RPMI7951 (cell line): Measurements from ENCODE around the gene MEN1. TPM values are rescaled to one million over a fixed set of nuclear protein-coding genes. Genes with fewer than 3 reads are reported as not detected.
"Not testable (repeated sequence)": the region's sequence is repeated elsewhere in the genome, so short reads cannot be mapped to it uniquely, and the experiment has no call there.

ENCODE experiments used
- DNase-seq: peaks from one replicate; pipeline ENCODE4 v3.0.0-alpha.2; 2012; ENCODE audit warnings: low read depth
- total RNA-seq: library from RNA; depleted of rRNA; stranded (reverse); fragments of >200 nt; shearing (Covaris generic); gene quantifications from 2 replicates; pipeline ENCODE4 v1.2.3, GENCODE V29; 2014

MEN1 gene
- total RNA-seq, 1 experiment from 2014 or later: 11.7 TPM

DNA sequence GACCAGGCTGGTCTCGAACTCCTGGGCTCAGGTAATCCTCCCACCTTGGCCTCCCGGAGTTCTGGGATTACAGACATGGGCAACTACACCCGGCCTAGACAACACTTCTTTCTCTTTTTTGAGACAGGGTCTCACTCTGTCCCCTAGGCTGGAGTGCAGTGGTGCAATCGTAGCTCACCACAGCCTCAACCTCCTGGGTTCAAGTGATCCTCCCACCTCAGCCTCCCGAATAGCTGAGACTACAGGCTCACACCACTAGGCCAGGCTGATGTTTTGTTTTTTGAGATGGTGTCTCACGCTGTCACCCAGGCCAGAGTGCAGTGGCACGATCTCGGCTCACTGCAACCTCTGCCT, 35.4 kb upstream of the MEN1 start:
- not testable (repeated sequence) for DNase-seq

DNA sequence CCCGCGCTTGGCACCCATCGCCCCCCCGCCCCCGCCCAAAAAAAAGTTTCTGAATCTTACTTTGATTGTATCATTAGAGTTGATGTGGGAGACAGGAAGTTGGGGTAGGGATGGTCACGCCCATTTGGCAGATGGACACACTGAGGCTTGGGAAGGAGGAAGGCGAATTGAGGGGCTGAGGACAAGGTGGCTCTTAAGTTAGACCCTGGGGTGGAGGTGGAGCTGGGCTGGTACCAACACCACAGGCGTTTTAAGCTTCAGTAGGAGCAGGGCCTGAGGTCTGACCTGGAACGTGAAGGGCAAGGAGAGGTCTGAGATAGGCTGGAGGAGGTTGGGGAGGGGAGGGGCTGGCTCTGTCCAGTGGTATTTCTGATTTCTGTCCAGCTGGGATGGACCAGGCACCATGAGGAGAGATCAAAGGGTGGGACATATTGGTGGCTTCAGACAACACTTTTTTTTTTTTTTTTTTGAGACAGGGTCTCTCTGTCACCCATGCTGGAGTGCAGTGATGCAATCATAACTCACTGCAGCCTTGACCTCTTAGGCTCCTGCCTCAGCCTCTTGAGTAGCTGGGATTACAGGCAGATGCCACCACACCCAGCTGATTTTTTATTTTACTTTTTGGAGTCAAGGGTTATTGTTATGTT, 34.9 kb upstream of the MEN1 start:
- no peak for DNase-seq

DNA sequence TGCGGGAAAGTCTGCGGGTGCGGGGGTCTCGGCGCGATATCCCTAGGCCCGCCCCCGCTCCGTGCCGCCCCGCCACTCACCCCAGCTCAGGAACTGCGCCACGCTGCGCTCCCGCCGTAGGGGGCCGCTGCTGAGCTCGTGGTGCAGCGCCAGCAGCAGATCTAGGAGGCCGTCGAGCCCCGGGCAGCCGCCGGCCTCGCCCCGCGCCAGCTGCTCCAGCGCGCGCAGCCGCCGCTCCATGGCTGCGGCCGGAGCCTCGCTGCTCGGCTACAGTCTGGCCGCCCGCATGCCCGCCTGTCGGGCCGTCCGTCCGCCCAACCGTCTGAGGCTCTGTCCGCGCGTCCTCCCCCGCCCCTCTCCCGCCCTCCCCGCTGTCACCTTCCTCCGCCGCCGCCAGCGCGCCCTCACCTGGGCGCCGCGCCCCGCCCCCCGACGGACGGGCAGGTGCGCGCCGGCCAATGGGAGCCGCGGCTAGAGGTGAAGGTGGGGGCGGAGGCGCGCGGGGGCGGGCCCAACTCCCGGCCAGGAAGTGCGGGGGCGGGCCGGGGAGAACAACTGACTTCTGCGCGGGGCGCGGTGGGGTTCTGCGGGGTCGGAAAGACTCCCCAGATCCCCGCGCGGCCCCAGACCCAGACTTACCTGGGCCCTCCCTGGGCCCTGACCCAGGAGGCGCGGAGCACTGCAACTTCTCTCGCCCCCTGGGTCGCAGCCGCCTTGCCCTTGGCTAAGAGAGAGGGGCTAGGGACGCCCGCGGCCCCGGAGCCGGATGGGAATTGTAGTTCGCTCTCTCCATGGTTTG, 34.2 kb upstream of the MEN1 start, which contains the start of gene CDC42BPG:
CDC42BPG (minus strand) TSS at position 324 of the 799 bp plus-strand sequence; CDS start at position 240, 84 bp downstream.
- peak; percentile 43 for DNase-seq

DNA sequence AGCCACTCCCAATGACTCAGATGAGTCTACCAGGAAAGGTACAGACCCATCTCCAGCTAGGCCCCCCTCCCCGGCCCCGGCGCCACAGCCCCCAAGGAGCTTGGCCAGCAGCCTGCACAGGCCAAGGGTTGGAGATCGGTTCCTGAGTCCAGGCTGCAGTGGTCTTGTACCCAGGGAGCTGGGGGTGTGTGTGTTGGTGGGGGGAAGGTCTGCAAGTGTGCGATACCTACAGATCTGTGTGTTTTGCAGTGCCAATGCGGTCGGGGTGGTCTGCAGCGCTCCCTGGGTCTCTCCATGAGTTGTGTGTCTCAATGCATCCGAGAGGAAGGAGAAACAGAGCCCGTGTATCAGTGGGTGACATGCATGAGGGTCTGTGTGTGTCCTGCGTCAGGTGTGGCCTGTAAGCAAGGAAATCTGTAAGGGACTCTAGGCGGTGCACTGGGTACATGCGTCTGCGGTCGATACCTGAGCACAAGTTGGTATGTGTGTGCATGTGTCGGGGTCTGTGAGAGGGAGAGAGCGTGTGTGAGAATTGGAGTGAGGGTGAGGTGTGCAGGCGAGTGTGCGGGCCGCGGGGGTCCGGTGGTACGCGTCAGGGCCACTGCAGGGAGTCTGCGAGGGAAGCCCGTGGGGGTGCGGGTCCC, 33.5 kb upstream of the MEN1 start:
- no peak for DNase-seq

DNA sequence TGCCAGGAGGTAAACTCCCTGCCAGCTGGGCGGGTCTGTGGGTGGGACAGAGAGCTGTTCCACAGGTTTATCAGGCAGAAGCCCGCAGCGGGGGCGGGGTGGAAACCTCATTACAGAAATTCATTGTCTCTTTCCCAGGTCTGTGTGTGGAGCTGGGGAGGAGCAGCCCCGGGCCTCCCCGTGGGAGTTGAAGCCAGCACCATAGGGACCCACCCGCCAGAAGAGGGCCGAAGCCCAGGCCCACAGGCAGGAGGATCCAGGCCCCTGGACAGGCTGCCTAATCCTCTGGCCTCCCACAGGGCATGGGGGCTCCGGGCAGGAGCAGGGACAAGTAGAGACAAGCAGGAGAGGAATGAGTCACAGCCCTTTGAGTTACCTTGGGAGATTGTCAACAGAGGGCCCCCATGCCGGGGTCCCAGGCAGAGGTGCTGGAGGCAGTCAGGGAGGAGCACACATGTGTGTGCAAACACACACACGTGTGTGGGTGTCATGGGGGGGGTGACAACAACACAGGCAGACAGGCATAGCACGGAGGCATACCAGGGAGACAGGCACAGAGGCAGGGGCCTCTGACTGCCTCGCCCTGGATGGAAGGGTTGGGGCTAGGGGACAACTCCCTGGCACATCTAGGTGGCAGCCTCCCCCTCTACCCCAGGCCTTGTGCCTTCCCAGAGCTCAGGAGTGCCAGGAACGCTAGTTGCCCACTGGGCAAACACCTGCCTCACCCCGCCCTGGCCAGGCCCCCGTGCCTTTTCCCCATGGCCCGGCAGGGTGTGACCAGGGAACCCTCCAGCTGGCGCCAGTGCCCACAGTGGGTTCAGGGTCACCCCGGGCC, 32.7 kb upstream of the MEN1 start:
- no peak for DNase-seq

DNA sequence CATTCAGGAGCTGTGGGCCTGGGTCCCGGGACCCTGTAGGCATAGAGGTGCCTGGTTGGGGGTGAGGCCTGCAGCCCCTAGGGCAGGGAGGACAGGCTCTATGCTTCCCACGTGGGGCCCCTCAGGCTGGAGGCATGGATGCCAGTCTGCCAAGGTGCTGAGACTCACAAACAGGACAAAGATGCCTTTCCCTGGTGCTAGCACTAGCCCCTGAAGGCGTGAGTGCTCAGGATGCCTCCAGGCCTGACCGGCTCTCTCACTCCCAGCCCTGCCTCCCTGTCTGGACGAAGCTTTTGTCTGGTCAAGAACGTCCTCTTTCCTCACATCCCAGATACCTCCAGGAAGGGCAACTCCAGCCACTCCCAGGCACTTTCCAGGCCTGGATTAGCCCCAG, 32.0 kb upstream of the MEN1 start:
- no peak for DNase-seq

DNA sequence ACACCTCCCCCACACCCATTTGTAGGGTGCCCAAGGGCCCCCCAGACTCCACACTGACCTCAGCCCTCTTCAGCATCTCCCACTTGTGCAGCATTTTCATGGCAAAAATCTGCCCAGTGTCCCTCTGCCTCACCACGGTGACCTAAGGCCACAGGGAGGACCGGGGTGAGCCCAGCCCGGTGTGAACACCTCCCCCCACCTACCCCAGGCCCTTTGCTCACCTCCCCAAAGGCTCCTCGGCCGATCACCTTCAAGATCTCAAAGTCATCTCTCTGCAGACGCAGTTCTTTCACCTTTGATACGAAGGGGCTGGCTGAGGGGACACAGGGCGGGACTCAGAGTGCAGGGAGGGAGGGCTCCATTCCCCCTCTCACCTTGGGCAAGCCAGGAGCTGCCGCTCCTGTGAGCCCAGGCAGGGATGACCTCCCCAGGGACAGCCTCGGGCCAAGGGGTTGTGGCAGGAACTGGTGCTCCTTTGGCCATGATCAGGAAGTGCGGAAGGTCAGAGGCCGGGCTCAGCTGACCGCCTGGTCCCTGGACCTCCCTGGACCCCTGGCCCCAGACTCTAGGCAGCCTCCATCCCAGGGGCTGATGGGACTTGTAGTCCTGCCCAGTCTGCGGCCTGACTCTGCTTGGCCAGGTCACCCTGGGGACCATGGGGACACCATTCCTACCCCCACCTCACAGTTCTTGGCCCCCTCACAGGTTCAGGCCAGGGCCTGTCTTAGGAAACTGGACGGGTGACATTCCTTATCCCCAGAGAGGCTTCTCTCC, 31.4 kb upstream of the MEN1 start:
- no peak for DNase-seq

DNA sequence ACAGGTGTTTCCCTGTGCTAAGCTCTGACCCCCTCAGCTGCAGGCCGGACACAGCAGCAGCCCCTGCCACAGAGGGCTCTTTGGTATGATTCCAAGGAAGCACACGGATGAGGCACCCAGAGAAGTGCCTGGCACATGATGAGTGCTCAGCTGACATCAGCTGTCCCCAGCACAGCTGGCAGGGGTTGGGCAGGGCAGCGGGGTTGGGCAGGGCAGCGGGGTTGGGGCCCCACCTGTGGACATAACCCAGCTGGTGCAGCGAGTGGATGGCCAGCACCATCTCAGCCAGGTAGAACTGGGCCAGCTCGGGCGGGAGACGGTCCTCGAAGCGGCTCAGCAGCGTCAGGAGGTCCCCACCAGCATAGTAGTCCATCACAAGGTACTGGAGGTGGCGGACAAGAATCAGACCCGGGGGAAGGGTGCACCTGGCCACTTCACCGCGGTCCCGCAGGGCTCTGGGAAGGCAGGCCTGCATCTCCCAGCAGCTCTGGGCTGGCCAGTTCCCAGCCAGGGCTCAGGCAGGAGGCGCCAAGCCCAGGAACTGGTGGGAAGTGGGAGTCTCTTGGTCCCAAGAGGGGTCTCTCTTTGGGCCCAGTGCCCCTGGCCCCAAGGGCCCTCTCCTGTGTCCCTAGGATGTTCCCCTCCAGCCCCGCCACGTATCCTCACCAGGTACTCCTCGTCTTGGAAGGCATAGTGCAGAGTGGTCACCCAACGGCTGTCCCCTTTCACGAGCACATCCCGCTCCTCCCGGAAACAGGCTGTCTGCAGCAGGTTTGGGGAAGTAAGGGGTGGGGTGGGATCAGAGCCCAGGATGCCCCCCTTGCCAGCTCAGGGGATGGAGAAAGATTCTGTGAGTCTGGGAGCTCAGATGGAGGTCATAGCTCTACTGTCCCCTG, 29.8 kb upstream of the MEN1 start:
- DNase-seq: no peak

DNA sequence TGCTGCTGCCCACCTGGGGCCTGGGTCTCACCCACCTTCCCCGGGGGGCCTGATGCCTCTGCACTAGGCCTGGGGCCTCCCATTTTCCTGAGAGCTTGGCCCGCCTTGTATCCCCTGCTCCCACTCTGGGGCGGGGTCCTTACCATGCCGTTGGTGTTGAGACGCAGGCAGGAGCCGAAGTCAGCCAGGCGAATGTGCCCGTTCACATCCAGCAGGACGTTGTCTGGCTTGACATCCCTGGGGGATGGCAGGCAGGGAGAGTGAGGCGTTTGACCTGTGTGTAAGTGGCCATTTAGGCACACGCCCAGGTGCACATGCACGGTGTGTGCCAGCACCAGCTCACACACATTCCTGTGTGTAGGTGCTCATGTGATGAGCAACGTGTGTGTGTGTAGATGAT, 29.0 kb upstream of the MEN1 start:
- DNase-seq: no peak

DNA sequence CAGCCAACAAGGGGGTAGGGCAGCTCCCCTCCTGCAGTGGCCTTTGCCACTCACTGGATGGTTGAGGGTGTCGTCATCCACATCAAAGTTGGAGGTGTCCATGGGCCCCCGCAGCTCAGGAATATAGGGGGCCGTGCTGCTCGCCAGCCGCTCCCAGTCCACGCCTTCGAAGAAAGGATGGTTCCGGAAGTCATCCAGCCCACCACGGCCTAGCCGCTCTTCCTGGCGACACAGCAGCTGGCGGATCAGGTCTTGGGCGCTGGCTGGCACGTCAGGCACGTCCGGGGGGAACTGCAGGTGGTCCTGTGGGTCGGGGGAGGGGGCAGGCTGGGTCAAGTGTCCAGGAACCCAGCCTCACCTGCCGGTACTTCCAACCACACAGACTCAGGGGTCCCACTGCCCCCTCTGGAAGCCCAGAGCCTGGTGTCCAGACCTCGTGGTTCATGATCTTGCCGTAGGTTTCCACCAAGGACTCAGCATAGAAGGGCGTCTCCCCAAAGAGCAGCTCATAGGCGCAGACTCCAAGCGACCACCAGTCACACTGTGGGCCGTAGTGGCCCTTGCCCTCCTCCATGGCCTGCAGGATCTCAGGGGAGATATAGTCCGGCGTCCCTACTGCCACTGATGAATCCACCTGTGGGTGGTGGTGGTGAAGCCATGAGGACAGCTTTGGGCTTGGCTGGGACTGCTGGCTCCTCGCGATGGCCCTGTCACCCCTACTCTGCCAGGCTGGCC, 28.4 kb upstream of the MEN1 start:
- no peak for DNase-seq

DNA sequence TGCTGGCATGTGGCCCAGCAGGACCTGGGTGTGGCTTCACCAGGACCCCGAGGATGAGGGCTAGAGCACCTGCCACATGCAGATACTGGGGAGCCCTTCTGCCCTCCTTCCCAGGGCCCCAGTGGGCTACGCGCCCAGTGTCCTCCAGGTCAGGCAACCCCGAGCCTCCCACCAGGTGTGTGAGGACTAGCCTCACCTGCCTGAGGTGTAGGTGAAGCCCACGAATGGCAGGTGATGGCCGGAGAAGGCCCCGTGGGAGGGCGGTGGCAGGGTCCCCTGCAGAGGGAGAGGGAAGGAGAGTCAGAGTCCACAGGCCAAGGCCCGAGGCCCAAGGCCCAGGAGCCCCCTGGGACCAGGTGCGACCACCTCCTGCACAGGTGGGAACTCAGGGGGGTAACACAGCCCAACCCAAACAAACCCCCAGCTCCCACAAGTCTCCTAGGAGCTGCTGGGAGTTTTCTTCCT, 27.6 kb upstream of the MEN1 start:
- no peak for DNase-seq

DNA sequence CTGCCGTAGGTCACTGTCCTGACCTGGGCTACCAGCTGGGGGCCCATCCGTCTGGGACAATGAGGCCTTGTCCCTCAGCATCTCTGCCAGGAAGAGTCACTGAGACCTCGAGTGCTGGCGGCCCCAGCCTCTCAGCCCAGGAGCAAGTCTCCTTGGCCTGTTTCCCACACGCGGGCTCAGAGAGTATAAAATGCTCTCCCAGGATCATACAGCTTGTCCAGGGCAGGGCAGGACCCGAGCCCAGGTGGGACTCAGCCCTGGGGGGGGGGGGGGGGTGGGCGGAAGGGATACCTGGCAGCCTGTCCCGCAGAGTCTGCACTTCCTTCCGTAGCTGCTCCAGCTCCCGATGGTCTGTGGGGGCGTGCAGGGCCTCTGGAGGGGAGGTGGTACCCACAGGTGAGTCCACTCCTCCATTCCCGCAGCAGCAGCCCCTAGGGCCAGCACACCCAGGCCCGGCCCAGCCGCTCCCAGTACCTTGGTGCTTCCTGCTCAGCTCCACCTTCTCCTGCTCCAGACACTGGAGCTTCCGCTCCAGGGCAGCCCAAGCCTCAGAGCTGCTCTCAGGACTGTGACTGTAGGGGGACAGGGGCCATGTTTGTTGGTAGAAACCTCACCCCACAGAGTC, 26.2 kb upstream of the MEN1 start:
- no peak for DNase-seq

DNA sequence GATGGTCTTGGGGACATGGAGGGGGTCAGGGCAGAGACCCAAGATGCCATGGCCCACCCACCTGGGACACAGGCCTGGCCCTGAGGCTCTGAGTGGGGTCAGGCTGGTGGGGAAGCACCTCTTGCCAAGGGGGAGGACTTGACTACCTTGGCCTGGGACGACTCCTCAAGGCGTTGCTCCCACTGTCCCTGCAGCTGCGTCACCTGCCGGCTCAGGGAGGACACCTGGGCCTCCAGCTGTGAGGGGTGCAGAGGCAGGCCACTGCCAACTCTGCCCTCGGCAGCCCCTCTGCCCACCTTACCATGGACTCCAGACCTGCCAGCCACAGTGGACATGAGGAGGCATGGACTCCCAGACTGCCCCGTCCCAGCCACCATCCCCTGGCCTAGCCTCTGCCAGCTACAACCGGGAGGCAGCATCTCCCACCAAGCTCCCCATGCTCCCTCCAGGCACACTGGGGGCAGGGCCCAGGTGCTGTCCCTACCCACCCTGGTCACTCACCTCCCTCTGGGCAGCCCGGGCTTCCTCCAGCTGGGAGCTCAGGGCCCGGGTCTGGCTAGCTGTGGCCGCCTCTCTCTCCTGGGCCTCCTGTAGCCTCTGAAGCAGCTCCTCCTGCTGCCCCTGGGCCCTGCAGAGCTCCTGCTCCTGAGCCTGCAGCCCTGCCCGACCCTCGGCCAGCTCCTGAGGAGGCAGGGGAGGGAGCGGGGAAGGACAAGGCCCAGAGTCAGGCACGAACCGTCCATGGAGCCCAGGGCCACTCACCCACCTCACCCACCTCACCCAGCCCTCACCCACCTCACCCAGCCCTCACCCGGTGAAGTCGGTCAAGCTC, 25.5 kb upstream of the MEN1 start:
- no peak for DNase-seq

DNA sequence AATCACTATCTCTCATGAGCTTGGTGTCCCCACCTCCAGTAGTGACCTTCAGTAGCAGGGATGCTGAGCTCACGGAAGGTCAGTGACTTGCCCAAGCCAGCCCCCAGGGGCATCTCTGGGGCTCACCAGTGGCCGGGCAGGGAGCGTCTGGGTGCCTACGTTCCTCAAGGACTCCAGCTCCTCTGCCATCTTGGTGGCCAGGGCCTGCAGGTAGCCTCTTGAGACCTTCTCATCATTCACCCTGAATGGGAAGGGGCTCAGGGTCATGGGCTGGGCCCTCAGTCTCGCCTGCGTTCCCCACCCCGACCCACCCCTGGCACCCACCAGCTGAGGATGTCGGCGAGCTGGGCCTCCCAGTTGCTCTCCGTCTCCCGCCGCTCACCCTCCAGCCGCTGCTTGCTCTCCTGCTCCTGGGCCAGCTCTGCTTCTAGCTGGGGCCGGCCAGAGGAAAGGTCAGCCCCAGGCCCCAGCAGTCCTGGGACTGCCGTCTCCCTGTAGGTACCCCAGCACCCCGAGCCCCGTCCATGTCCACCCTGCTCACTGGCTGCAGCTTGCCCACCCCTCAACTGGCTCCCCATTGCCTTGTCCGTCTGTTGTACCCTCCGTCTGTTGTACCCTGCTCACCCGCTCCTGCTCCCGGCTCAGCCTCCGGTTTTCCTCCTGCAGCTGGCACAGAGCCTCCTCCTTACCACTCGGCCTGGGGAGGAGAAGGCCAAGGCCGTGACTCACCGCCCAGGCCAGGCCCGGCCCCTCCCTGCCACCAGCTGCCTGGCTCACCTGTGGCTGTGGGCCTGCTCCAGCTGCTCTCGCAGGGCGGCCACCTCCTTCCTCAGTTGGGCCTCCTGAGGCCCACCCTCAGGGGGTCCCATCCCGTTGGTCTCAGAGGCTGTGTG, 24.6 kb upstream of the MEN1 start:
- DNase-seq: peak; percentile 69

DNA sequence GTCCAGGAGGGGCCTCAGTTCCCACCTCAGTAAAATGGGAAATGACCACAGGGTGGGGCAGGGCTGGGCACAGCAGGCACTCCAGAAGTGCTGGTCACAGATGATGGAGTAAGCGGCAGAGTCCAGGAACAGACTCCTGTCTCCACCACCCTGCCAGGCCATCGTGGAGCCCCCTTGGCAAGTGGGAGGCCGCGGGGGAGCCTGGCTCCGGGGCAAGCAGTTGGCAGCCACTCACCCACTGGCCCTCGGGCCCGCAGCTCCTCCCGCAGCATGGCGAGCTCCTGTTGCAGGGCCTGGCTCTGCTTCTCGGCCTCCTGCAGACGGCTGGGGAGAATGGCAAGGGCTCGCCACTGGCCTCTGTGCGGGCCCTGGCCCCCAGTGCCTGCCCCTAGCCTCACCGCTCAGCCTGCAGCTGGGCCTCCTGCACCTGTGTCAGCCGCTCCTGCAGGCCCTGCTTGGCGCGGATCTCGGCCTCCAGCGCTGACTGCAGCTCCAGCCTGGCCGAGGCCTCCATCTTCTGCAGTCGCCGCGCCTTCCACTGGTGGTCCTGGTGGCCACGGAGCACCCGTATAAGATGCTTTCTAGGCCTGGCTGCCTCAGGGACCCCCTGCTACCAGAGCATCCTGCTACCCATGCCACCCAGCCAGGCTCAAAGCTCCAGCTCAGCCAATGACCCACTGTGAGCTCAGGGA, 23.8 kb upstream of the MEN1 start:
- DNase-seq: no peak

DNA sequence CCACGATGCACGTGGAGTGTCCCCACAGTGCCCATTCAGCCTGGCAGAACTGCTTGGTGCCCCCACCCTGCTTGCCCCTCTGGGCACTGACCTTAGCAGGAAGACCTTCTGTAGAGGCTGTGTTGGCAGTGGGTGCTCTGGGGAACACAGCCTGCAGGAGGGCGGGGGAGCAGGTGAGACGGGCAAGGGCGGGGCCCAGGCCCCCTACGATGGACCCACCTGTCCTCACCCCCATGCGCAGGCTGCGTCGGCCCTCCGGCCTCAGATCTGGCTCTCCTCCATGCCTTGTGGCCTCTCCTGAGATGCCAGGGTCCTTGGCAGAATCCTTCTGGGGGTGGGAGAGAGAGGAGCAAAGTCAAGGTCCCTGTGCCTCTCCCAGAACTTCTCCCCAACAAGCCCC, 23.2 kb upstream of the MEN1 start:
- DNase-seq: no peak

DNA sequence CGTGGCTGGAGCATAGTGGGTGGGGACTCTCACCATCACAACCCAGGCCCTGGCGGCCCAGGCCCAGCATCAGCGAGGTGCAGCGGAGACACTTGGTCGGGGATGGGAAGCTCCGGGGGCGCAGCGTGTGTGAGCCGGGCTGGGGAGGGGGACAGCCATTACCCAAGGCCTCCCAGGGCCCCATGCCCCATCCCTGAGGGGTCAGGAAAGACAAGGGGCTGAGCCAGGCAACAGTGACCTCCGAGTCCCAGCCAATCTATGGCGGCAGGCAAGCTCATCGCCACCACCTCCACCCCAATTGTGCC, 22.8 kb upstream of the MEN1 start:
- DNase-seq: no peak
